Measurements from ENCODE around the gene PRMT7.

PRMT7 gene

GRCh38 chr16:68349838-68350410 is 39.1 kb downstream of the PRMT7 start:
- DNase-seq = no peak
- Histone ChIP-seq H3K4me3 (ENCODE audit: control insufficient read depth in 1 of 7, extremely low read depth in 1 of 7, insufficient read depth in 4 of 7, low read depth in 2 of 7, low read length in 6 of 7) (no peak overlapping the region), H3K4me1 (ENCODE audit: control extremely low read depth in 1 of 4, control insufficient read depth in 4 of 4, insufficient read depth in 4 of 4, low read length in 3 of 4) (peaks cover 0 to 6% (median 1%) of the 10 kb centered on the region in 4 experiments), H3K27ac (ENCODE audit: insufficient read depth in 1 of 2, low read depth in 1 of 2, low read length in 2 of 2, poor library complexity in 1 of 2, severe bottlenecking in 2 of 2) (no peak overlapping the region), H3K9me3 (ENCODE audit: control extremely low read depth in 1 of 5, control insufficient read depth in 4 of 5, insufficient read depth in 2 of 5, low read depth in 1 of 5, low read length in 4 of 5) (no peaks in the 10 kb centered on the region), H3K36me3 (ENCODE audit: control insufficient read depth in 4 of 4, insufficient read depth in 4 of 4, low read length in 3 of 4) (peaks cover 9 to 97% (median 75%) of the 10 kb centered on the region in 4 experiments), H3K27me3 (replicated peaks in 2 of 5; ENCODE audit: control insufficient read depth in 4 of 5, insufficient read depth in 5 of 5, low read length in 4 of 5) (no peaks in the 10 kb centered on the region)
- WGBS (ENCODE audit: insufficient coverage) = 100% methylated on average over 7 of the region's 10 CpGs
- POLR2A ChIA-PET = no interaction called here
- CTCF ChIA-PET = no interaction called here

DNA sequence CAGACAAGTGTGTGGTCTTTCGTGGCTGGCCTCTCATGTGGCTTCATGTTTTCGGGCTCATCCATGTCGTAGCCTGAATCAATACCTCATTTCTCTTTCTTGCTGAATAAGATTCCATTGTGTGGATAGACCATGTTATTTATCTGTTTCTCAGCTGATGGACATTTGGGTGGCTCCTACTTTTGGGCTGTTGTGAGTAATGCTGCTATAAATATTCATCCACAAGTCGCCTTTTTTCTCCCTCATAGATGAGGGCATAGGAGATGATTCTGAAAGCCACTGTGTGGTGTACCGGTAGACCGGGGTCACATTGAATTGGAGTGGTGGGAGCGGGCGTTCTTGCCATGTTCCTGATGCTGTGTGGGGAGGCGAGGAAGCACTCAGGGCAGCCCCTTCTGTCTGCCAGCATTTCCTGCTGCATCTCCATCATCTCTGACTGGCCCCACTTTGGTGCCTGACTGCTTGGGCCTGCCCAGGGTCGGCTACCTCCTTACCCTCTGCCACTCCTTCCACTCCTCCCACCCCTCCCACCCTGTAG is 40.1 kb downstream of the PRMT7 start:
- DNase-seq = no peak
- CTCF ChIA-PET = no interaction called here
- peaks cover 8 to 93% (median 70%) of the 10 kb centered on the region in 4 experiments for H3K36me3 ChIP-seq (ENCODE audit: control insufficient read depth in 4 of 4, insufficient read depth in 4 of 4, low read length in 3 of 4)
- POLR2A ChIA-PET = no interaction called here
- H3K9me3 ChIP-seq (ENCODE audit: control extremely low read depth in 1 of 5, control insufficient read depth in 4 of 5, insufficient read depth in 2 of 5, low read depth in 1 of 5, low read length in 4 of 5) = no peaks in the 10 kb centered on the region
- peaks cover 0 to 16% (median 10%) of the 10 kb centered on the region in 4 experiments for H3K4me1 ChIP-seq (ENCODE audit: control extremely low read depth in 1 of 4, control insufficient read depth in 4 of 4, insufficient read depth in 4 of 4, low read length in 3 of 4)
- H3K27ac ChIP-seq (ENCODE audit: insufficient read depth in 1 of 2, low read depth in 1 of 2, low read length in 2 of 2, poor library complexity in 1 of 2, severe bottlenecking in 2 of 2) = no peak overlapping the region
- H3K27me3 ChIP-seq (replicated peaks in 2 of 5; ENCODE audit: control insufficient read depth in 4 of 5, insufficient read depth in 5 of 5, low read length in 4 of 5) = no peaks in the 10 kb centered on the region
- WGBS (ENCODE audit: insufficient coverage) = 84% methylated on average over 2 of the region's 10 CpGs
- H3K4me3 ChIP-seq (ENCODE audit: control insufficient read depth in 1 of 7, extremely low read depth in 1 of 7, insufficient read depth in 4 of 7, low read depth in 2 of 7, low read length in 6 of 7) = no peak overlapping the region

DNA sequence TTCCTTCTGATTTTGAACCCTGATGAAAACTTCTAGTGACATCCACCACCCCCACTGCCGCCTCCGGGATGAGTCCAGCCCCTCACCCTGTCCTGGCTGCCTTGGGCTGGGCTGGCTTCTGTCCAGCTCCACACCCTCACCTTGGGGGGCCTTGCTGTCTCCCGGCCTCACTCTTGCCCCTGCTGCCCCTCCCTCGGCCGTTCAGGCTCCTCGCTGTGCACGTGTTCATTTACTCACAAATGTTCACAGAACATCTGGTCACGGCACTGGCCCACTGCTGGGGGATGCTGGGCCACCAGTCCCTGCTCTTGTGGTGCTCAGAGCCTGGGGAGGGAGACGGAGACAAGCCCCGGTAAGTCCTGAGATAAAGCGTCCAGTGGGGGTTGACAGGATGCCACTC is 40.6 kb downstream of the PRMT7 start:
- Histone ChIP-seq H3K4me1 (ENCODE audit: control extremely low read depth in 1 of 4, control insufficient read depth in 4 of 4, insufficient read depth in 4 of 4, low read length in 3 of 4) (peaks cover 0 to 20% (median 16%) of the 10 kb centered on the region in 4 experiments), H3K36me3 (ENCODE audit: control insufficient read depth in 4 of 4, insufficient read depth in 4 of 4, low read length in 3 of 4) (peaks cover 8 to 87% (median 64%) of the 10 kb centered on the region in 4 experiments), H3K4me3 (ENCODE audit: control insufficient read depth in 1 of 7, extremely low read depth in 1 of 7, insufficient read depth in 4 of 7, low read depth in 2 of 7, low read length in 6 of 7) (no peak overlapping the region), H3K27ac (ENCODE audit: insufficient read depth in 1 of 2, low read depth in 1 of 2, low read length in 2 of 2, poor library complexity in 1 of 2, severe bottlenecking in 2 of 2) (no peak overlapping the region), H3K27me3 (replicated peaks in 2 of 5; ENCODE audit: control insufficient read depth in 4 of 5, insufficient read depth in 5 of 5, low read length in 4 of 5) (no peaks in the 10 kb centered on the region), H3K9me3 (ENCODE audit: control extremely low read depth in 1 of 5, control insufficient read depth in 4 of 5, insufficient read depth in 2 of 5, low read depth in 1 of 5, low read length in 4 of 5) (no peaks in the 10 kb centered on the region)
- POLR2A ChIA-PET = no interaction called here
- over 99% methylated on average over 11 of the region's 11 CpGs for WGBS (ENCODE audit: insufficient coverage)
- no peak for DNase-seq
- CTCF ChIA-PET = no interaction called here

GRCh38 chr16:68351991-68352431 is 41.2 kb downstream of the PRMT7 start:
- DNase-seq = no peak
- Histone ChIP-seq H3K4me3 (ENCODE audit: control insufficient read depth in 1 of 7, extremely low read depth in 1 of 7, insufficient read depth in 4 of 7, low read depth in 2 of 7, low read length in 6 of 7) (no peak overlapping the region), H3K4me1 (ENCODE audit: control extremely low read depth in 1 of 4, control insufficient read depth in 4 of 4, insufficient read depth in 4 of 4, low read length in 3 of 4) (peaks cover 0 to 24% (median 21%) of the 10 kb centered on the region in 4 experiments), H3K27me3 (replicated peaks in 2 of 5; ENCODE audit: control insufficient read depth in 4 of 5, insufficient read depth in 5 of 5, low read length in 4 of 5) (no peaks in the 10 kb centered on the region), H3K9me3 (ENCODE audit: control extremely low read depth in 1 of 5, control insufficient read depth in 4 of 5, insufficient read depth in 2 of 5, low read depth in 1 of 5, low read length in 4 of 5) (no peaks in the 10 kb centered on the region), H3K27ac (ENCODE audit: insufficient read depth in 1 of 2, low read depth in 1 of 2, low read length in 2 of 2, poor library complexity in 1 of 2, severe bottlenecking in 2 of 2) (no peak overlapping the region), H3K36me3 (ENCODE audit: control insufficient read depth in 4 of 4, insufficient read depth in 4 of 4, low read length in 3 of 4) (peaks cover 7 to 86% (median 63%) of the 10 kb centered on the region in 4 experiments)
- WGBS (ENCODE audit: insufficient coverage) = 98% methylated on average over 11 of the region's 11 CpGs
- POLR2A ChIA-PET = no interaction called here
- CTCF ChIA-PET = interaction anchor here (6.6 kb wide), 1 partner anchor 17 kb away, joined by 48 read pairs; no protein-coding TSS in a partner anchor

DNA sequence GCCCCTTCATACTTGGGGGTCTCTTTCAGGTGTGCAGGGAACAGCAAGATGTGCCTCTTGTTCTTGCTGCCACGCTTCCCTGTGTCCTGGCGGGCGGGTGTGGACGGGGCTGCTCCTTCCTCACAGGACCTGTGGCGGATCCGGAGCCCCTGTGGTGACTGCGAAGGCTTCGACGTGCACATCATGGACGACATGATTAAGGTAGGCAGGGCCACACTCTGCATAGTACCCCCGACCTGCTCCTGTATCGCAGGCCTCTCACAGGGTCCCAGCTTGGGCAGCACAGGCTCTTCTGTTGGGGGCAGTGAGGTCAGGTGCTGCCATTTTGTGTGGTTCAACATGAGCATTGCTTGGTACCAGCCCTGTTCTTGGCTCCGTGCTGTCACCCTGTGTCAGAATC is 42.5 kb downstream of the PRMT7 start:
- peaks cover 6 to 84% (median 59%) of the 10 kb centered on the region in 4 experiments for H3K36me3 ChIP-seq (ENCODE audit: control insufficient read depth in 4 of 4, insufficient read depth in 4 of 4, low read length in 3 of 4)
- H3K4me1 ChIP-seq (ENCODE audit: control extremely low read depth in 1 of 4, control insufficient read depth in 4 of 4, insufficient read depth in 4 of 4, low read length in 3 of 4) = peaks cover 0 to 37% (median 34%) of the 10 kb centered on the region in 4 experiments
- no peak overlapping the region for H3K27ac ChIP-seq (ENCODE audit: insufficient read depth in 1 of 2, low read depth in 1 of 2, low read length in 2 of 2, poor library complexity in 1 of 2, severe bottlenecking in 2 of 2)
- no peak for DNase-seq
- CTCF ChIA-PET = interaction anchor here (1.0 to 6.6 kb wide), 2 partner anchors 16 to 36 kb away, joined by 3 to 48 read pairs; no protein-coding TSS in a partner anchor
- no peaks in the 10 kb centered on the region for H3K9me3 ChIP-seq (ENCODE audit: control extremely low read depth in 1 of 5, control insufficient read depth in 4 of 5, insufficient read depth in 2 of 5, low read depth in 1 of 5, low read length in 4 of 5)
- POLR2A ChIA-PET = no interaction called here
- 94% methylated on average over 13 of the region's 13 CpGs for WGBS (ENCODE audit: insufficient coverage)
- H3K4me3 ChIP-seq (ENCODE audit: control insufficient read depth in 1 of 7, extremely low read depth in 1 of 7, insufficient read depth in 4 of 7, low read depth in 2 of 7, low read length in 6 of 7) = no peak overlapping the region
- H3K27me3 ChIP-seq (replicated peaks in 2 of 5; ENCODE audit: control insufficient read depth in 4 of 5, insufficient read depth in 5 of 5, low read length in 4 of 5) = no peaks in the 10 kb centered on the region

DNA sequence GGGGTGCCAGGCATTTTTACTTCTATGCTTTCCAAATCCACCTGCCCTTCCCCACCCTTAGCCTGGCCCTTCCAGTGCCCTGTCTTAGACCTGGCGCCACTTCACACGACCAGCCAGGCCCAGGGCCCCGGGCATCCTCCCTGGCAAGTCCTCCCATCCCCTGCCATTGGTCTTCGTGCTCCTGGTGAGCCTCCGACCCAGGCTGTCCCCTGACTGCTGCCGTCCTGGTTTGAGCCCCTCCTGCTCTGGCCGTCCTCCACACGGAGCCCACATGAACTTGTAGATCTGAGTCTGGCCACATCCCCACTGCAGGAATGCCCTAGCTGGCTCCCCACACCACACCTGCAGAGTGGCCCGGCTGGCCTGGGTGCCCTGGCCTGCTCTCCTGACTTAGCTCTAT is 44.0 kb downstream of the PRMT7 start:
- POLR2A ChIA-PET = no interaction called here
- Histone ChIP-seq H3K27ac (ENCODE audit: insufficient read depth in 1 of 2, low read depth in 1 of 2, low read length in 2 of 2, poor library complexity in 1 of 2, severe bottlenecking in 2 of 2) (no peak overlapping the region), H3K4me1 (ENCODE audit: control extremely low read depth in 1 of 4, control insufficient read depth in 4 of 4, insufficient read depth in 4 of 4, low read length in 3 of 4) (peaks cover 0 to 49% (median 38%) of the 10 kb centered on the region in 4 experiments), H3K9me3 (ENCODE audit: control extremely low read depth in 1 of 5, control insufficient read depth in 4 of 5, insufficient read depth in 2 of 5, low read depth in 1 of 5, low read length in 4 of 5) (no peaks in the 10 kb centered on the region), H3K27me3 (replicated peaks in 2 of 5; ENCODE audit: control insufficient read depth in 4 of 5, insufficient read depth in 5 of 5, low read length in 4 of 5) (no peaks in the 10 kb centered on the region), H3K36me3 (ENCODE audit: control insufficient read depth in 4 of 4, insufficient read depth in 4 of 4, low read length in 3 of 4) (peaks cover 6 to 79% (median 50%) of the 10 kb centered on the region in 4 experiments), H3K4me3 (ENCODE audit: control insufficient read depth in 1 of 7, extremely low read depth in 1 of 7, insufficient read depth in 4 of 7, low read depth in 2 of 7, low read length in 6 of 7) (no peak overlapping the region)
- no peak for DNase-seq
- CTCF ChIA-PET = interaction anchor here (1.0 to 6.6 kb wide), 6 partner anchors 9 to 181 kb away, joined by 3 to 48 read pairs (median 4); no protein-coding TSS in a partner anchor
- 98% methylated on average over 9 of the region's 9 CpGs for WGBS (ENCODE audit: insufficient coverage)
